Liver (tissue), 9 donors: ENCODE data around the gene CSRNP2. TPM values are rescaled to one million over a fixed set of nuclear protein-coding genes. Genes with fewer than 3 reads are reported as not detected.

ENCODE experiments used
- DNase-seq: peaks from one replicate; pipeline ENCODE4 v3.0.0-alpha.2; 2017; ENCODE audit warnings: low spot score
- H3K27ac ChIP-seq, 2 donors: one replicate each; pipeline ENCODE4 v1.7.0; 2013; ENCODE audit warnings: inconsistent platforms in 2 of 2, low read length in 2 of 2, control low read depth in 1 of 2, low read depth in 1 of 2, mild to moderate bottlenecking in 1 of 2
- H3K27me3 ChIP-seq, 4 donors: one replicate each; pipeline versions ENCODE4 v1.6.1 to v1.7.0; 2013; ENCODE audit warnings: low read length in 3 of 4, inconsistent platforms in 1 of 4, mild to moderate bottlenecking in 1 of 4, moderate library complexity in 1 of 4; ENCODE audit not compliant: control insufficient read depth in 4 of 4, insufficient read depth in 4 of 4
- H3K36me3 ChIP-seq, 4 donors: one replicate each; pipeline versions ENCODE4 v1.6.1 to v1.7.0; 2013; ENCODE audit warnings: low read length in 3 of 4, mild to moderate bottlenecking in 3 of 4, low read depth in 1 of 4, moderate library complexity in 1 of 4; ENCODE audit not compliant: control insufficient read depth in 4 of 4, insufficient read depth in 3 of 4
- H3K4me1 ChIP-seq, 4 donors: one replicate each; pipeline versions ENCODE4 v1.6.1 to v1.7.0; 2013; ENCODE audit warnings: low read length in 3 of 4, mild to moderate bottlenecking in 3 of 4, moderate library complexity in 1 of 4; ENCODE audit not compliant: control insufficient read depth in 4 of 4, insufficient read depth in 4 of 4
- H3K4me3 ChIP-seq, 3 donors: one replicate each; pipeline versions ENCODE4 v1.6.1 to v1.7.0; 2013; ENCODE audit warnings: low read length in 3 of 3, control low read depth in 1 of 3, low read depth in 1 of 3, mild to moderate bottlenecking in 1 of 3
- H3K9ac ChIP-seq, 2 donors: one replicate each; pipeline ENCODE4 v1.7.0; 2013; ENCODE audit warnings: low read length in 2 of 2, mild to moderate bottlenecking in 2 of 2, moderate library complexity in 2 of 2, control low read depth in 1 of 2, low read depth in 1 of 2
- H3K9me3 ChIP-seq, 4 donors: one replicate each; pipeline versions ENCODE4 v1.6.1 to v1.7.0; 2013; ENCODE audit warnings: low read length in 3 of 4; ENCODE audit not compliant: control insufficient read depth in 4 of 4
- EGR1 ChIP-seq, 2 donors: IDR thresholded peaks; 2 replicates each; pipeline ENCODE4 v1.6.1; 2016 to 2018; ENCODE audit warnings: antibody characterized with exemption in 2 of 2, low read depth in 2 of 2
- FOXA1 ChIP-seq: IDR thresholded peaks from 2 replicates; pipeline ENCODE4 v1.6.1; 2016; ENCODE audit warnings: antibody characterized with exemption
- FOXA2 ChIP-seq: IDR thresholded peaks from 2 replicates; pipeline ENCODE4 v1.6.1; 2016; ENCODE audit warnings: antibody characterized with exemption
- GABPA ChIP-seq, 2 donors: IDR thresholded peaks in 1 of 2; conservative IDR thresholded peaks in 1 of 2; 2 replicates each; pipeline ENCODE4 v1.6.1; 2016; ENCODE audit warnings: antibody characterized with exemption in 2 of 2, mild to moderate bottlenecking in 1 of 2, moderate library complexity in 1 of 2
- HNF4A ChIP-seq, 2 donors: conservative IDR thresholded peaks; 2 replicates each; pipeline ENCODE4 v1.6.1; 2016; ENCODE audit warnings: antibody characterized with exemption in 2 of 2, mild to moderate bottlenecking in 2 of 2
- HNF4G ChIP-seq: IDR thresholded peaks from 2 replicates; pipeline ENCODE4 v1.6.1; 2016; ENCODE audit warnings: antibody characterized with exemption
- JUND ChIP-seq, 2 donors: IDR thresholded peaks; 2 replicates each; pipeline ENCODE4 v1.6.1; 2016; ENCODE audit warnings: antibody characterized with exemption in 2 of 2
- NR2F2 ChIP-seq: IDR thresholded peaks from 2 replicates; pipeline ENCODE4 v1.6.1; 2016; ENCODE audit warnings: antibody characterized with exemption
- RAD21 ChIP-seq, 2 donors: IDR thresholded peaks; 2 replicates each; pipeline ENCODE4 v1.6.1; 2016; ENCODE audit warnings: antibody characterized with exemption in 2 of 2, mild to moderate bottlenecking in 2 of 2
- RXRA ChIP-seq, 2 donors: IDR thresholded peaks; 2 replicates each; pipeline ENCODE4 v1.6.1; 2017 to 2018; ENCODE audit warnings: antibody characterized with exemption in 2 of 2, mild to moderate bottlenecking in 1 of 2
- SP1 ChIP-seq: IDR thresholded peaks from 2 replicates; pipeline ENCODE4 v1.6.1; 2018; ENCODE audit warnings: antibody characterized with exemption, mild to moderate bottlenecking
- TAF1 ChIP-seq: conservative IDR thresholded peaks from 2 replicates; pipeline ENCODE4 v1.6.1; 2016; ENCODE audit warnings: antibody characterized with exemption, mild to moderate bottlenecking
- YY1 ChIP-seq: IDR thresholded peaks from 2 replicates; pipeline ENCODE4 v1.6.1; 2016; ENCODE audit warnings: antibody characterized with exemption, mild to moderate bottlenecking
- WGBS: extraction: QIAGEN DNeasy Blood & Tissue Kit; methylation state at CpG from one replicate; pipeline ENCODE4 v1.1.7; 2013; 5-methylcytosine and 5-hydroxymethylcytosine counted together
- polyA plus RNA-seq, 2 donors: library from polyadenylated mRNA; stranded (reverse) in 1 of 2; unstranded in 1 of 2; fragments of 200-250 nt in 1 of 2; fragments of >200 nt in 1 of 2; fragmentation: Nextera tagmentation in 1 of 2; extraction: Ambion mirVana in 1 of 2; gene quantifications; one replicate each; pipeline versions ENCODE4 v1.2.1 to v1.2.3, GENCODE V29; 2013 to 2015
- total RNA-seq, 2 donors: library from RNA; depleted of rRNA; stranded (reverse); fragments of >200 nt; gene quantifications; one replicate each; pipeline ENCODE4 v1.2.3, GENCODE V29; 2014
- TF ChIP-seq, protein P1 (sequence below): IDR thresholded peaks from 2 replicates; pipeline ENCODE4 v1.6.1; 2016; ENCODE audit warnings: antibody characterized with exemption
- TF ChIP-seq, protein P2 (sequence below): fragments of 150-350 bp; IDR thresholded peaks from 2 replicates; pipeline ENCODE4 v1.5.1; 2017; ENCODE audit warnings: improper control_type of control experiment, low read depth, low read length; ENCODE audit not compliant: missing input control
- TF ChIP-seq, protein P3 (sequence below): IDR thresholded peaks from 2 replicates; pipeline ENCODE4 v1.6.1; 2016; ENCODE audit warnings: antibody characterized with exemption, mild to moderate bottlenecking
- TF ChIP-seq, protein P4 (sequence below): IDR thresholded peaks from 2 replicates; pipeline ENCODE4 v1.6.1; 2016; ENCODE audit warnings: antibody characterized with exemption
- TF ChIP-seq, protein P5 (sequence below): IDR thresholded peaks from 2 replicates; pipeline ENCODE4 v1.6.1; 2016; ENCODE audit warnings: antibody characterized with exemption
- donor health status: healthy.
- donor health status: healthy.
- donor health status: healthy.
- donor health status: healthy.
- donor health status: healthy.

Gene CSRNP2
- total and polyA plus RNA-seq, 4 donors, result 2.0 to 8.4 (median 3.9) TPM

DNA sequence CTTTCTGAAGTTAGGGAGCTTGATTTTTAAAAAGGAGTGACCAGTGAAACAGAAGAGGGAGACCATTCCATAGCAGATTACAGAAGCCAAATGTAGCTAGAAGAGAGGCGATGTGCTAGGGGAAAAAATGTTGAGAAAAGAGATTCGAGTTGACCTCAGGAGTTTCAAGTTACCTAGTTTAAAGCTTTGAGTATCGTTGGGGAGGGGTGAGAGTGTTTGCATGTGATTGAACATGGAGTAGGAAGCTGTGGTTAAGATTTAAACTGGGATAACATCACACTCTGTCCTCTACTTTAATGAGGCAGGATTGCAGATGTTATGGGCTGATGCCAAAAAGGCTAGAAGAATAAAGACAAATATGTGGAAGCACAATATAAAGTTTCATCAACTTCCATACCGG lies 31.6 kb downstream of the CSRNP2 start:
- no peak for TF ChIP-seq GABPA (IDR thresholded peaks at IDR 0.05 in 1 of 2, conservative IDR thresholded peaks at IDR 0.05 in 1 of 2)
- TF ChIP-seq, protein P1, sequence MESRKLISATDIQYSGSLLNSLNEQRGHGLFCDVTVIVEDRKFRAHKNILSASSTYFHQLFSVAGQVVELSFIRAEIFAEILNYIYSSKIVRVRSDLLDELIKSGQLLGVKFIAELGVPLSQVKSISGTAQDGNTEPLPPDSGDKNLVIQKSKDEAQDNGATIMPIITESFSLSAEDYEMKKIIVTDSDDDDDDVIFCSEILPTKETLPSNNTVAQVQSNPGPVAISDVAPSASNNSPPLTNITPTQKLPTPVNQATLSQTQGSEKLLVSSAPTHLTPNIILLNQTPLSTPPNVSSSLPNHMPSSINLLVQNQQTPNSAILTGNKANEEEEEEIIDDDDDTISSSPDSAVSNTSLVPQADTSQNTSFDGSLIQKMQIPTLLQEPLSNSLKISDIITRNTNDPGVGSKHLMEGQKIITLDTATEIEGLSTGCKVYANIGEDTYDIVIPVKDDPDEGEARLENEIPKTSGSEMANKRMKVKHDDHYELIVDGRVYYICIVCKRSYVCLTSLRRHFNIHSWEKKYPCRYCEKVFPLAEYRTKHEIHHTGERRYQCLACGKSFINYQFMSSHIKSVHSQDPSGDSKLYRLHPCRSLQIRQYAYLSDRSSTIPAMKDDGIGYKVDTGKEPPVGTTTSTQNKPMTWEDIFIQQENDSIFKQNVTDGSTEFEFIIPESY, result no peak
- TF ChIP-seq RXRA (IDR thresholded peaks at IDR 0.05), result no peak
- TF ChIP-seq, protein P2, sequence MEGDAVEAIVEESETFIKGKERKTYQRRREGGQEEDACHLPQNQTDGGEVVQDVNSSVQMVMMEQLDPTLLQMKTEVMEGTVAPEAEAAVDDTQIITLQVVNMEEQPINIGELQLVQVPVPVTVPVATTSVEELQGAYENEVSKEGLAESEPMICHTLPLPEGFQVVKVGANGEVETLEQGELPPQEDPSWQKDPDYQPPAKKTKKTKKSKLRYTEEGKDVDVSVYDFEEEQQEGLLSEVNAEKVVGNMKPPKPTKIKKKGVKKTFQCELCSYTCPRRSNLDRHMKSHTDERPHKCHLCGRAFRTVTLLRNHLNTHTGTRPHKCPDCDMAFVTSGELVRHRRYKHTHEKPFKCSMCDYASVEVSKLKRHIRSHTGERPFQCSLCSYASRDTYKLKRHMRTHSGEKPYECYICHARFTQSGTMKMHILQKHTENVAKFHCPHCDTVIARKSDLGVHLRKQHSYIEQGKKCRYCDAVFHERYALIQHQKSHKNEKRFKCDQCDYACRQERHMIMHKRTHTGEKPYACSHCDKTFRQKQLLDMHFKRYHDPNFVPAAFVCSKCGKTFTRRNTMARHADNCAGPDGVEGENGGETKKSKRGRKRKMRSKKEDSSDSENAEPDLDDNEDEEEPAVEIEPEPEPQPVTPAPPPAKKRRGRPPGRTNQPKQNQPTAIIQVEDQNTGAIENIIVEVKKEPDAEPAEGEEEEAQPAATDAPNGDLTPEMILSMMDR, result no peak
- TF ChIP-seq JUND (IDR thresholded peaks at IDR 0.05), result no peak
- TF ChIP-seq NR2F2, result no peak
- TF ChIP-seq, protein P3, sequence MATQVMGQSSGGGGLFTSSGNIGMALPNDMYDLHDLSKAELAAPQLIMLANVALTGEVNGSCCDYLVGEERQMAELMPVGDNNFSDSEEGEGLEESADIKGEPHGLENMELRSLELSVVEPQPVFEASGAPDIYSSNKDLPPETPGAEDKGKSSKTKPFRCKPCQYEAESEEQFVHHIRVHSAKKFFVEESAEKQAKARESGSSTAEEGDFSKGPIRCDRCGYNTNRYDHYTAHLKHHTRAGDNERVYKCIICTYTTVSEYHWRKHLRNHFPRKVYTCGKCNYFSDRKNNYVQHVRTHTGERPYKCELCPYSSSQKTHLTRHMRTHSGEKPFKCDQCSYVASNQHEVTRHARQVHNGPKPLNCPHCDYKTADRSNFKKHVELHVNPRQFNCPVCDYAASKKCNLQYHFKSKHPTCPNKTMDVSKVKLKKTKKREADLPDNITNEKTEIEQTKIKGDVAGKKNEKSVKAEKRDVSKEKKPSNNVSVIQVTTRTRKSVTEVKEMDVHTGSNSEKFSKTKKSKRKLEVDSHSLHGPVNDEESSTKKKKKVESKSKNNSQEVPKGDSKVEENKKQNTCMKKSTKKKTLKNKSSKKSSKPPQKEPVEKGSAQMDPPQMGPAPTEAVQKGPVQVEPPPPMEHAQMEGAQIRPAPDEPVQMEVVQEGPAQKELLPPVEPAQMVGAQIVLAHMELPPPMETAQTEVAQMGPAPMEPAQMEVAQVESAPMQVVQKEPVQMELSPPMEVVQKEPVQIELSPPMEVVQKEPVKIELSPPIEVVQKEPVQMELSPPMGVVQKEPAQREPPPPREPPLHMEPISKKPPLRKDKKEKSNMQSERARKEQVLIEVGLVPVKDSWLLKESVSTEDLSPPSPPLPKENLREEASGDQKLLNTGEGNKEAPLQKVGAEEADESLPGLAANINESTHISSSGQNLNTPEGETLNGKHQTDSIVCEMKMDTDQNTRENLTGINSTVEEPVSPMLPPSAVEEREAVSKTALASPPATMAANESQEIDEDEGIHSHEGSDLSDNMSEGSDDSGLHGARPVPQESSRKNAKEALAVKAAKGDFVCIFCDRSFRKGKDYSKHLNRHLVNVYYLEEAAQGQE, result no peak
- TF ChIP-seq HNF4G, result no peak
- TF ChIP-seq, protein P4, sequence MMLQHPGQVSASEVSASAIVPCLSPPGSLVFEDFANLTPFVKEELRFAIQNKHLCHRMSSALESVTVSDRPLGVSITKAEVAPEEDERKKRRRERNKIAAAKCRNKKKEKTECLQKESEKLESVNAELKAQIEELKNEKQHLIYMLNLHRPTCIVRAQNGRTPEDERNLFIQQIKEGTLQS, result no peak
- no peak for TF ChIP-seq SP1
- TF ChIP-seq FOXA1, result no peak
- no peak for TF ChIP-seq EGR1 (IDR thresholded peaks at IDR 0.05; ENCODE audit: low read depth in 2 of 2)
- TF ChIP-seq, protein P5, sequence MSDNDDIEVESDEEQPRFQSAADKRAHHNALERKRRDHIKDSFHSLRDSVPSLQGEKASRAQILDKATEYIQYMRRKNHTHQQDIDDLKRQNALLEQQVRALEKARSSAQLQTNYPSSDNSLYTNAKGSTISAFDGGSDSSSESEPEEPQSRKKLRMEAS, result no peak
- TF ChIP-seq TAF1, result no peak
- no peak for TF ChIP-seq YY1
- no peak for TF ChIP-seq FOXA2
- no peak for TF ChIP-seq HNF4A (conservative IDR thresholded peaks at IDR 0.05)
- TF ChIP-seq RAD21 (IDR thresholded peaks at IDR 0.05), result no peak
- H3K4me3 ChIP-seq, result no peak overlapping the region
- 55% methylated on average over 4 of the region's 4 CpGs for WGBS
- no peak for DNase-seq
- no peaks in the 10 kb centered on the region for H3K27me3 ChIP-seq
- H3K9ac ChIP-seq, result no peak overlapping the region
- H3K9me3 ChIP-seq, result no peaks in the 10 kb centered on the region
- H3K36me3 ChIP-seq, result peaks cover 14 to 43% (median 29%) of the 10 kb centered on the region in 4 donors
- H3K27ac ChIP-seq, result no peak overlapping the region
- H3K4me1 ChIP-seq, result peaks cover 0 to 23% (median 17%) of the 10 kb centered on the region in 4 donors
